SJCRH30 (cell line): ENCODE measurements around the gene NMB. TPM values are rescaled to one million over a fixed set of nuclear protein-coding genes. Genes with fewer than 3 reads are reported as not detected.

ENCODE experiments used
- DNase-seq, 2 experiments: peaks; one replicate each; pipeline ENCODE4 v3.0.0-alpha.2; 2015 to 2020
- H3K27ac ChIP-seq: fragments of 250-450 bp; sonication (Bioruptor Pico); 2 replicates; pipeline ENCODE4 v1.5.1; 2020; ENCODE audit warnings: mild to moderate bottlenecking, moderate library complexity
- H3K27me3 ChIP-seq: fragments of 250-450 bp; sonication (Bioruptor Pico); 2 replicates; pipeline ENCODE4 v1.5.1; 2020; ENCODE audit warnings: mild to moderate bottlenecking, moderate library complexity
- H3K36me3 ChIP-seq: fragments of 250-450 bp; sonication (Bioruptor Pico); 2 replicates; pipeline ENCODE4 v1.5.1; 2020; ENCODE audit warnings: mild to moderate bottlenecking, moderate library complexity
- H3K4me1 ChIP-seq: fragments of 250-450 bp; sonication (Bioruptor Pico); 2 replicates; pipeline ENCODE4 v1.5.1; 2020; ENCODE audit warnings: mild to moderate bottlenecking, moderate library complexity
- H3K4me3 ChIP-seq: fragments of 250-450 bp; sonication (Bioruptor Pico); 2 replicates; pipeline ENCODE4 v1.5.1; 2020; ENCODE audit warnings: mild to moderate bottlenecking, moderate library complexity
- H3K9me3 ChIP-seq: fragments of 250-450 bp; sonication (Bioruptor Pico); replicated peaks from 2 replicates; pipeline ENCODE4 v1.5.1; 2020; ENCODE audit warnings: mild to moderate bottlenecking, moderate library complexity
- total RNA-seq: library from RNA; depleted of rRNA; stranded (reverse); fragments of >200 nt; shearing (Covaris generic); gene quantifications from 2 replicates; pipeline ENCODE4 v1.2.3, GENCODE V29; 2014; rRNA removed

The NMB gene
- total RNA-seq, 1 experiment from 2014 or later = 4.2 TPM

DNA sequence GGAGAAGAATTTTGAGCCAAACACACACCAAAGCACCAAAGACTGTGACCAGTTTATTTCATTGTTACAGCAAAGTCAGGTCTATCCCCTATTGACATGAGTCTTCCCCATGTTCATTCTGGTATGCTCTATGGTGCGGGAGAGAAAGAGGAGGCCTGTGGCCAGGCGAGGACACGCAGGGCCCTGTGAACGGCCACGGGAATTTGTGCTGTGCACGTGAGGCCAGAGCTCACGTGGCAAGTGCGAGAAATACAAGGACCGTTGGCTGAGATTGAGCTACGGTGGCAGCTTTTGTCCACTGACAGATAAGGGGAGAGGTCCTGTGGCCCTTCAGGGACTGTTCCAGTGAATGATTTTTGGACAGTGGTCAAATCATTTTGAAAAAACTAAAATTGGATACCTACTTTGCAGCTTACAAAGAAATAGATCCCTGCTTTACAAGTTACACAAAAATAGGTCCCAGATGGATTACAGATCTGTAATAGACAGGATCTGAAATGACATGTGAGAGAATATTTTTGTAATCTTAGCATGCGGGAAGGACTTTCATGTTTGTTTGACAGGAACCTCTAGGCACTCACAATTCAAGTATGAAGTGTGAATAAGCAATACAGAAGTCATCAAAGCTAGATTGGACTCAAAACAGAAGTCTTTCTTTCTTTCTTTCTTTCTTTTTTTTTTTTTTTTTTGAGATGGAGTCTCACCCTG lies 48.0 kb downstream of the NMB start:
- H3K4me1 ChIP-seq = no peaks in the 10 kb centered on the region
- peaks cover 11% of the 10 kb centered on the region; the same call in 1 of the 2 replicates for H3K36me3 ChIP-seq
- DNase-seq = no peak
- H3K27me3 ChIP-seq = no peaks in the 10 kb centered on the region
- H3K4me3 ChIP-seq = no peak overlapping the region
- no peaks in the 10 kb centered on the region for H3K9me3 ChIP-seq
- H3K27ac ChIP-seq = no peak overlapping the region

DNA sequence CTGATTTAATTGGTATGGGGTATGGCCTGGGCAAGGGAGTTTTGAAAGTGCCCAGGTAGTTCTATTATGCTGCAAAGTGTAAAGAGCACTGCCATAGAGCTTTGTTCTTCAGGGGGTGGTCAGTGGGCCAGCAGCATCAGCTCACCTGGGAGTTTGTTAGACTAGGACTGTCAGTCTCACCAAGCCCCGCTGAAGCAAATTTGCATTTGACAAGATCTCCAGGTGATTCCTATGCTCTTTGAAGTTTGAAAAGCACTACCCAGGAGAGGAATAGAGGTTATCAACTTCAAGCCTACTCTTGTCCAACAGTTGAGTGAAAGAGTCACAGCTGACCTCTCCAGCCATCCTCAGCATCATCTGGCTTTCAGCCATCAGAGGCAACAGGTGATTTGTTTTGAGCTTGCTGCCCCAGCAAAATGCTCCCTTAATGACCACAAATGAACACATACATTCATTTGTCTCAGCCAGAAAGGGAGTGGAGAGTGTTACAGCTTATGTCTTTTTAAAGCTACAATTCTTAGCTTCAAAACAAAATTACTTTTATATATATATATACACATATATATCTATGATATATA lies 49.2 kb downstream of the NMB start:
- no peak for DNase-seq
- no peak overlapping the region for H3K27ac ChIP-seq
- no peak overlapping the region for H3K4me3 ChIP-seq
- no peaks in the 10 kb centered on the region for H3K4me1 ChIP-seq
- H3K27me3 ChIP-seq = no peaks in the 10 kb centered on the region
- H3K9me3 ChIP-seq = no peaks in the 10 kb centered on the region
- peaks cover 16% of the 10 kb centered on the region for H3K36me3 ChIP-seq

DNA sequence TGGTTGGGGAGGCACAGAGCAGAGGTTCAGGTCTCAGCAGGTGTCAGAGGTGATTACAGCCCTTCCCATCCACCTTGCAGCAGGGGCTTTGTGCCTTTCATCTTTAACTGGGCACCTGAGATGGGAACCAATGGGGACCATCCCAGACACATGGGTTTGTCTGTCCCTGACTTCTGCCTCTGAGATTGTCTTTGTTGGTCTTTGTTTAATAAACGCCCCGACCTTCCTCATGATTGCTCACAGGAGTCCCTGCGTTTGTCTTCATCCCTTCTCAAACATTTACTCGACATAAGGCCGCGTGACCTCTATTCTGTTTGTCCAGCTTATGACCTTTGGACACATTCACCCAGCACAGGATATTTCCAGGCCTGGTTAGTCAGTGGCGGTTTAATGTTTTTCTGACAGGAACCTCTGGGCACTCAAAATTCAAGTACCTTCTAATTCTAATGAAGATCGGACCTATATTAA lies 51.3 kb downstream of the NMB start:
- no peak for DNase-seq
- Histone ChIP-seq H3K27ac (no peak overlapping the region), H3K4me3 (no peak overlapping the region), H3K4me1 (no peaks in the 10 kb centered on the region), H3K9me3 (no peaks in the 10 kb centered on the region), H3K27me3 (no peaks in the 10 kb centered on the region), H3K36me3 (peaks cover 17% of the 10 kb centered on the region)

DNA sequence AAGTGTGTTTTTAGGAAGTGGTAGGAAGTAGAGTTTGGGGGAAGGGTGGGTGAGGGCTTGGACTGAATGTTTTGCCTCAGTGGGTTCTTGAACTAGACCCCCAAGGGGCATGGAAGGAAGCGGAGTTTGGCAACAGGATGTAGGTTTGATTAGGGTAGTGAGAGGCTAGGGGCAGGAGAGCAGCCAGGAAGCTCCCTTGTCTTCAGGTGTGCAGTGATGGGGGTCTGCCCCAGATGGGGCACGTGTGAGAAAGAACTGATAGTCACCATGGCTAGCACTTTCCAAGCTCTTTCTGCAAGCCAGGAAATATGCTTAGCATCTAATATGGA lies 52.5 kb downstream of the NMB start:
- Histone ChIP-seq H3K36me3 (peaks cover 17% of the 10 kb centered on the region), H3K4me3 (no peak overlapping the region), H3K27me3 (no peaks in the 10 kb centered on the region), H3K9me3 (no peaks in the 10 kb centered on the region), H3K27ac (no peak overlapping the region), H3K4me1 (no peaks in the 10 kb centered on the region)
- DNase-seq = no peak

Other genes starting within 250 kb of the NMB start
- gene ZSCAN2, start 57.2 kb downstream of the NMB start, total RNA-seq = 10.5 and 16.4 TPM in 2 replicates
- gene WDR73, start 3.9 kb downstream of the NMB start, total RNA-seq = 22.0 and 26.3 TPM in 2 replicates
- gene SEC11A, start 57.9 kb upstream of the NMB start, total RNA-seq = 258 and 277 TPM in 2 replicates
- 12.6 and 13.0 TPM in 2 replicates for gene ZNF592, start 90.4 kb upstream of the NMB start, total RNA-seq
- 35.9 and 49.9 TPM in 2 replicates for gene ALPK3, start 159.2 kb upstream of the NMB start, total RNA-seq
- gene SLC28A1, start 226.5 kb upstream of the NMB start, total RNA-seq = not detected in 2 replicates